Panc1 (cell line): ENCODE data around the gene PEX6. TPM values are rescaled to one million over a fixed set of nuclear protein-coding genes. Genes with fewer than 3 reads are reported as not detected.

Experiments
- ATAC-seq: fragments of 200-7000 bp; cut with Tn5 transposase; 2 replicates; pipeline ENCODE4 v1.9.1; 2020; ENCODE audit warnings: mild to moderate bottlenecking, moderate library complexity
- BruUV-seq: library from RNA; stranded (reverse); fragments of 400-500 nt; replicated peaks from 2 replicates; lab custom pipeline; 2021; lab: Mats Ljungman, UMichigan
- CTCF ChIA-PET: fragments of 300-600 bp; sonication (Branson Sonifier 250); formaldehyde crosslinking; loops from one replicate; lab custom pipeline; 2022; ENCODE audit warnings: antibody characterized with exemption; lab: Charles Lee
- POLR2A ChIA-PET: fragments of 300-600 bp; sonication (Branson Sonifier 250); formaldehyde crosslinking; loops from one replicate; lab custom pipeline; 2022; ENCODE audit warnings: antibody characterized with exemption; lab: Charles Lee
- DNase-seq: peaks from one replicate; pipeline ENCODE4 v3.0.0-alpha.2; 2010; ENCODE audit warnings: low read depth, low spot score
- H3K27ac ChIP-seq: 2 replicates; pipeline ENCODE4 v1.5.1; 2011; ENCODE audit warnings: mild to moderate bottlenecking, low read length, inconsistent platforms
- H3K27me3 ChIP-seq: fragments of 200-500 bp; sonication (Bioruptor generic); 2 replicates; pipeline ENCODE4 v1.6.0; 2014; ENCODE audit warnings: low read length, inconsistent platforms; ENCODE audit not compliant: control insufficient read depth, insufficient read depth
- H3K36me3 ChIP-seq: fragments of 200-500 bp; sonication (Bioruptor generic); 2 replicates; pipeline ENCODE4 v1.5.1; 2014; ENCODE audit warnings: inconsistent platforms, mild to moderate bottlenecking, low read length, moderate library complexity; ENCODE audit not compliant: control insufficient read depth, insufficient read depth
- H3K4me1 ChIP-seq: 2 replicates; pipeline ENCODE4 v1.5.1; 2011; ENCODE audit warnings: inconsistent platforms, mild to moderate bottlenecking, low read length, moderate library complexity; ENCODE audit not compliant: control insufficient read depth, insufficient read depth
- H3K4me3 ChIP-seq, 2 experiments: 2 replicates each; pipeline ENCODE4 v1.5.1; 2011 to 2012; ENCODE audit warnings: low read depth in 2 of 2, low read length in 2 of 2, mild to moderate bottlenecking in 2 of 2, inconsistent platforms in 1 of 2, moderate library complexity in 1 of 2
- H3K9me3 ChIP-seq: fragments of 200-500 bp; sonication (Bioruptor generic); 2 replicates; pipeline ENCODE4 v1.5.1; 2014; ENCODE audit warnings: low read depth, mild to moderate bottlenecking, inconsistent platforms, low read length, moderate library complexity; ENCODE audit not compliant: control insufficient read depth, insufficient read depth
- POLR2AphosphoS5 ChIP-seq: IDR thresholded peaks from 2 replicates; pipeline ENCODE4 v1.6.1; 2012; ENCODE audit warnings: mild to moderate bottlenecking, low read depth, low read length, moderate library complexity
- SIN3A ChIP-seq: IDR thresholded peaks from 2 replicates; pipeline ENCODE4 v1.6.1; 2012; ENCODE audit warnings: low read depth, mild to moderate bottlenecking, low read length, moderate library complexity, borderline replicate concordance; ENCODE audit not compliant: insufficient read depth
- TCF7L2 ChIP-seq: IDR thresholded peaks from 2 replicates; pipeline ENCODE4 v1.6.1; 2011; ENCODE audit warnings: mild to moderate bottlenecking, low read depth, low read length, inconsistent platforms
- in situ Hi-C: cut with HindIII; loops from 2 replicates; pipeline ENCODE4 v1.10.0; 2016; ENCODE audit warnings: low sequenced_read_pairs, low pct_unique_long_range_greater_than_20kb
- intact Hi-C: fragments of 100-400 bp; cut with micrococcal nuclease; formaldehyde crosslinking; loops from one replicate; pipeline ENCODE4 v1.10.0; 2022; ENCODE audit not compliant: unreplicated experiment
- total RNA-seq: library from RNA; stranded (reverse); gene quantifications from one replicate; pipeline ENCODE4 v1.2.1, GENCODE V29; 2021; ENCODE audit not compliant: unreplicated experiment
- TF ChIP-seq, protein P1 (sequence below), 2 experiments: IDR thresholded peaks; 2 replicates each; pipeline ENCODE4 v1.6.1; 2011 to 2012; ENCODE audit warnings: low read depth in 2 of 2, control low read depth in 1 of 2, low read length in 1 of 2, mild to moderate bottlenecking in 1 of 2, moderate library complexity in 1 of 2; ENCODE audit not compliant: insufficient read depth in 1 of 2
- TF ChIP-seq, protein P2 (sequence below): fragments of 450-650 bp; IDR thresholded peaks from 2 replicates; pipeline ENCODE4 v1.5.1; 2017; ENCODE audit warnings: mild to moderate bottlenecking

The PEX6 gene
- total RNA-seq, 1 experiment from 2014 or later, result 21.7 TPM

DNA sequence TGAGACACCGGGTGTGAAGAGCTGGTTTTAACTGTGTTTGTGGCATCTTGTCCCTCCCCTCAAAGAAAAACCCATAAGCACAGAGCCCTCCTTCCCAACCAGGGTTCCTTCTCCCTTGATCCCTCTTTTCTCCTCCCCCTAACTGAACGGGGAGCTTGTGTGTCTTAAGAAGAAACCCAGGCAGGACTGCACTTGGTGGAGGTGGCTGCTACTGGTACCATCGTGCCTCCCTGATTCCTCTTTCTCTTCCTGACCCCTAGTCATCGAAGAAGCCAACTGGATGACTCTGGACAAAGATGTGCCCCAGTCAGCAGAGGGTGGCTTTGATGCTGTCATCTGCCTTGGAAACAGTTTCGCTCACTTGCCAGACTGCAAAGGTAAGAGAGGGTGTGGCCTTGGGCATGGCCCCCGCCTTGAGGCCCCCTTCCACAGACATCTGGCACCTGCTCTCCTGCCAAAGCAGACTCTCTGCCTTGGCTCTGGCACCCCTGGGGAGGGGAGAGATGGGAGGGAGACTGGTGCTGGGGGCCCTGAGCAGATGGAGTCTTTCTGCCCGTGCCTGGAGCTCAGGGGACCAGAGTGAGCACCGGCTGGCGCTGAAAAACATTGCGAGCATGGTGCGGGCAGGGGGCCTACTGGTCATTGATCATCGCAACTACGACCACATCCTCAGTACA, 16.3 kb downstream of the PEX6 start:
- Histone ChIP-seq H3K4me3 (no peak overlapping the region), H3K4me1 (peaks cover 7% of the 10 kb centered on the region), H3K36me3 (peaks cover 6% of the 10 kb centered on the region; the same call in 1 of the 2 replicates), H3K27ac (no peak overlapping the region), H3K9me3 (no peaks in the 10 kb centered on the region), H3K27me3 (no peaks in the 10 kb centered on the region)
- intact Hi-C loops (loop anchor here (10.0 kb wide), 1 partner anchor 58 kb away; no protein-coding TSS in a partner anchor), in situ Hi-C loops (no loop called here)
- BruUV-seq, result no TSS peak
- ATAC-seq, result no peak
- CTCF ChIA-PET, result no interaction called here
- TF ChIP-seq POLR2AphosphoS5 (no peak), TCF7L2 (no peak), SIN3A (no peak)
- TF ChIP-seq, protein P1, sequence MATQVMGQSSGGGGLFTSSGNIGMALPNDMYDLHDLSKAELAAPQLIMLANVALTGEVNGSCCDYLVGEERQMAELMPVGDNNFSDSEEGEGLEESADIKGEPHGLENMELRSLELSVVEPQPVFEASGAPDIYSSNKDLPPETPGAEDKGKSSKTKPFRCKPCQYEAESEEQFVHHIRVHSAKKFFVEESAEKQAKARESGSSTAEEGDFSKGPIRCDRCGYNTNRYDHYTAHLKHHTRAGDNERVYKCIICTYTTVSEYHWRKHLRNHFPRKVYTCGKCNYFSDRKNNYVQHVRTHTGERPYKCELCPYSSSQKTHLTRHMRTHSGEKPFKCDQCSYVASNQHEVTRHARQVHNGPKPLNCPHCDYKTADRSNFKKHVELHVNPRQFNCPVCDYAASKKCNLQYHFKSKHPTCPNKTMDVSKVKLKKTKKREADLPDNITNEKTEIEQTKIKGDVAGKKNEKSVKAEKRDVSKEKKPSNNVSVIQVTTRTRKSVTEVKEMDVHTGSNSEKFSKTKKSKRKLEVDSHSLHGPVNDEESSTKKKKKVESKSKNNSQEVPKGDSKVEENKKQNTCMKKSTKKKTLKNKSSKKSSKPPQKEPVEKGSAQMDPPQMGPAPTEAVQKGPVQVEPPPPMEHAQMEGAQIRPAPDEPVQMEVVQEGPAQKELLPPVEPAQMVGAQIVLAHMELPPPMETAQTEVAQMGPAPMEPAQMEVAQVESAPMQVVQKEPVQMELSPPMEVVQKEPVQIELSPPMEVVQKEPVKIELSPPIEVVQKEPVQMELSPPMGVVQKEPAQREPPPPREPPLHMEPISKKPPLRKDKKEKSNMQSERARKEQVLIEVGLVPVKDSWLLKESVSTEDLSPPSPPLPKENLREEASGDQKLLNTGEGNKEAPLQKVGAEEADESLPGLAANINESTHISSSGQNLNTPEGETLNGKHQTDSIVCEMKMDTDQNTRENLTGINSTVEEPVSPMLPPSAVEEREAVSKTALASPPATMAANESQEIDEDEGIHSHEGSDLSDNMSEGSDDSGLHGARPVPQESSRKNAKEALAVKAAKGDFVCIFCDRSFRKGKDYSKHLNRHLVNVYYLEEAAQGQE (IDR thresholded peaks at IDR 0.05; ENCODE audit: insufficient read depth in 1 of 2, low read depth in 2 of 2, low read length in 1 of 2), result no peak
- TF ChIP-seq, protein P2, sequence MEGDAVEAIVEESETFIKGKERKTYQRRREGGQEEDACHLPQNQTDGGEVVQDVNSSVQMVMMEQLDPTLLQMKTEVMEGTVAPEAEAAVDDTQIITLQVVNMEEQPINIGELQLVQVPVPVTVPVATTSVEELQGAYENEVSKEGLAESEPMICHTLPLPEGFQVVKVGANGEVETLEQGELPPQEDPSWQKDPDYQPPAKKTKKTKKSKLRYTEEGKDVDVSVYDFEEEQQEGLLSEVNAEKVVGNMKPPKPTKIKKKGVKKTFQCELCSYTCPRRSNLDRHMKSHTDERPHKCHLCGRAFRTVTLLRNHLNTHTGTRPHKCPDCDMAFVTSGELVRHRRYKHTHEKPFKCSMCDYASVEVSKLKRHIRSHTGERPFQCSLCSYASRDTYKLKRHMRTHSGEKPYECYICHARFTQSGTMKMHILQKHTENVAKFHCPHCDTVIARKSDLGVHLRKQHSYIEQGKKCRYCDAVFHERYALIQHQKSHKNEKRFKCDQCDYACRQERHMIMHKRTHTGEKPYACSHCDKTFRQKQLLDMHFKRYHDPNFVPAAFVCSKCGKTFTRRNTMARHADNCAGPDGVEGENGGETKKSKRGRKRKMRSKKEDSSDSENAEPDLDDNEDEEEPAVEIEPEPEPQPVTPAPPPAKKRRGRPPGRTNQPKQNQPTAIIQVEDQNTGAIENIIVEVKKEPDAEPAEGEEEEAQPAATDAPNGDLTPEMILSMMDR, result no peak
- POLR2A ChIA-PET, result interaction anchor here (0.6 kb wide), 1 partner anchor 8 kb away, joined by 4 read pairs; no protein-coding TSS in a partner anchor
- DNase-seq, result no peak

DNA sequence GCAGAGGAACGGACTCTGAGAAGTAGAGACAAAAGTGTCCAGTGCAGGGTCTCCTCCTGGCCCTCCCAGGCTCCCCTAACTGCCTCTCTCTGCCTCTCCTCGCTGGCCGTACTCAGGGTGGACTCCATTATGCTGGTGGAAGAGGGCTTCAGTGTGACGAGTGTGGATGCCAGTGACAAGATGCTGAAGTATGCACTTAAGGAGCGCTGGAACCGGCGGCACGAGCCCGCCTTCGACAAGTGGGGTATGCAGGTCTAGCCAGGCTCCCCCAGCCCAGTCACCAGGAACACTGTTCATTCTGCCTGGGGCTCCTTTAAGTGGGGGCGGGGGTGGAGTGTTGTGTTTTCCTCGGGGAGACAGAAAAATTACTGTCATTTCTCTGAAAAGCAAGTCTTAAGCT, 16.9 kb downstream of the PEX6 start:
- no peak overlapping the region for H3K27ac ChIP-seq
- in situ Hi-C loops (no loop called here), intact Hi-C loops (loop anchor here (10.0 kb wide), 1 partner anchor 57 kb away; no protein-coding TSS in a partner anchor)
- H3K36me3 ChIP-seq, result peaks cover 6% of the 10 kb centered on the region; the same call in 1 of the 2 replicates
- H3K4me3 ChIP-seq, result no peak overlapping the region
- H3K9me3 ChIP-seq, result no peaks in the 10 kb centered on the region
- DNase-seq (no peak), ATAC-seq (no peak)
- H3K4me1 ChIP-seq, result peaks cover 7% of the 10 kb centered on the region
- POLR2A ChIA-PET, result interaction anchor here (0.6 kb wide), 2 partner anchors 9 to 189 kb away, joined by 4 to 5 read pairs; no protein-coding TSS in a partner anchor
- CTCF ChIA-PET, result no interaction called here
- TF ChIP-seq SIN3A (no peak), TCF7L2 (no peak), POLR2AphosphoS5 (no peak)
- TF ChIP-seq, protein P1 (IDR thresholded peaks at IDR 0.05; ENCODE audit: insufficient read depth in 1 of 2, low read depth in 2 of 2, low read length in 1 of 2), result no peak
- TF ChIP-seq, protein P2, result no peak
- BruUV-seq, result no TSS peak
- no peaks in the 10 kb centered on the region for H3K27me3 ChIP-seq
